HG03558 (cell line): ENCODE data around the gene SLC39A9.
"Not testable (repeated sequence)": the region's sequence is repeated elsewhere in the genome, so short reads cannot be mapped to it uniquely, and the experiment has no call there.

Source experiments
- ATAC-seq: cut with Tn5 transposase; IDR thresholded peaks from one replicate; pipeline ENCODE4 v1.9.1; 2021; ENCODE audit warnings: moderate number of reproducible peaks; ENCODE audit not compliant: unreplicated experiment; ENCODE audit errors: extremely low read depth

The SLC39A9 gene

GRCh38 chr14:69493791-69494190, 95.3 kb downstream of the SLC39A9 start:
- no peak for ATAC-seq

GRCh38 chr14:69495341-69495921, 96.9 kb downstream of the SLC39A9 start:
- no peak for ATAC-seq

- not testable (repeated sequence) for ATAC-seq
Observed at GRCh38 chr14:69497866-69498265, 99.4 kb downstream of the SLC39A9 start.

- not testable (repeated sequence) for ATAC-seq
Observed at GRCh38 chr14:69498286-69498685, 99.8 kb downstream of the SLC39A9 start.

GRCh38 chr14:69499436-69499835, 100.9 kb downstream of the SLC39A9 start:
- ATAC-seq: no peak

GRCh38 chr14:69500096-69500495, 101.6 kb downstream of the SLC39A9 start:
- no peak for ATAC-seq

- no peak for ATAC-seq
Observed at GRCh38 chr14:69500736-69501135, 102.2 kb downstream of the SLC39A9 start.

- no peak for ATAC-seq
Observed at GRCh38 chr14:69501423-69501838, 102.9 kb downstream of the SLC39A9 start.

- no peak for ATAC-seq
Observed at GRCh38 chr14:69504775-69505174, 106.3 kb downstream of the SLC39A9 start.

GRCh38 chr14:69505338-69506240, 107.1 kb downstream of the SLC39A9 start:
- no peak for ATAC-seq

- no peak for ATAC-seq
Observed at GRCh38 chr14:69506241-69506595, 107.7 kb downstream of the SLC39A9 start.
